AG09319 (cell line): ENCODE results near the gene OR10G7.

Source experiments
- DNase-seq: peaks from one replicate; pipeline ENCODE4 v3.0.0-alpha.2; 2010; ENCODE audit warnings: low read depth; ENCODE audit errors: extremely low read depth
- TF ChIP-seq, protein P1 (sequence below): IDR thresholded peaks from 2 replicates; pipeline ENCODE4 v1.5.1; 2011; ENCODE audit warnings: low read depth, mild to moderate bottlenecking, inconsistent platforms, low read length, moderate library complexity

OR10G7 gene

GRCh38 chr11:124071623-124071948, 30.5 kb upstream of the OR10G7 start:
- TF ChIP-seq, protein P1, sequence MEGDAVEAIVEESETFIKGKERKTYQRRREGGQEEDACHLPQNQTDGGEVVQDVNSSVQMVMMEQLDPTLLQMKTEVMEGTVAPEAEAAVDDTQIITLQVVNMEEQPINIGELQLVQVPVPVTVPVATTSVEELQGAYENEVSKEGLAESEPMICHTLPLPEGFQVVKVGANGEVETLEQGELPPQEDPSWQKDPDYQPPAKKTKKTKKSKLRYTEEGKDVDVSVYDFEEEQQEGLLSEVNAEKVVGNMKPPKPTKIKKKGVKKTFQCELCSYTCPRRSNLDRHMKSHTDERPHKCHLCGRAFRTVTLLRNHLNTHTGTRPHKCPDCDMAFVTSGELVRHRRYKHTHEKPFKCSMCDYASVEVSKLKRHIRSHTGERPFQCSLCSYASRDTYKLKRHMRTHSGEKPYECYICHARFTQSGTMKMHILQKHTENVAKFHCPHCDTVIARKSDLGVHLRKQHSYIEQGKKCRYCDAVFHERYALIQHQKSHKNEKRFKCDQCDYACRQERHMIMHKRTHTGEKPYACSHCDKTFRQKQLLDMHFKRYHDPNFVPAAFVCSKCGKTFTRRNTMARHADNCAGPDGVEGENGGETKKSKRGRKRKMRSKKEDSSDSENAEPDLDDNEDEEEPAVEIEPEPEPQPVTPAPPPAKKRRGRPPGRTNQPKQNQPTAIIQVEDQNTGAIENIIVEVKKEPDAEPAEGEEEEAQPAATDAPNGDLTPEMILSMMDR = no peak
- no peak for DNase-seq

- TF ChIP-seq, protein P1 = peak; percentile 71
- peak; percentile 65 for DNase-seq
Observed at GRCh38 chr11:124070915-124071622, 29.9 kb upstream of the OR10G7 start.

- TF ChIP-seq, protein P1 = peak; percentile 84
- peak; percentile 11 for DNase-seq
Observed at GRCh38 chr11:124069429-124070401, 28.6 kb upstream of the OR10G7 start.

- no peak for DNase-seq
- TF ChIP-seq, protein P1 = no peak
Observed at GRCh38 chr11:124068601-124069110, 27.5 kb upstream of the OR10G7 start.

DNA sequence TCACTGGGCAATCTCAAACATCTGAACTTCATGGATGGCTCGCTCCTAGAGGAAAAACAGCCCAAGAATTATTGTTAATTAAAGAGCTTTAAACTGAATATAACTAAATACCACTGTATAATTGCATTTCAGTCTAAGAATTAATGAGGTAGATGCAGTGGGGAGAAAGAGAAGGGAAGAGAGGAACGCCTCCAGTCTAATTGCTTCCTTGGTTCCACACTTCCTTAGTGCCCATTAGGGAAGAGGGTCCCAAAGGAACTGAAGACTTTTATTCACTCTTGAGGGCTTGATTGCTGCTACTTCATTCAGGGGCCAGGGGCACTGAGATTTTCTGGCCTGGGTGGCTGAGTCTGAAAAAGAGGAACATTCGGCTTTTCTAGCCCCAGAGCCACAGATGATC, 11.8 kb upstream of the OR10G7 start:
- TF ChIP-seq, protein P1 = no peak
- no peak for DNase-seq

- TF ChIP-seq, protein P1 = no peak
- no peak for DNase-seq
Observed at GRCh38 chr11:124050748-124051147, 9.6 kb upstream of the OR10G7 start.

DNA sequence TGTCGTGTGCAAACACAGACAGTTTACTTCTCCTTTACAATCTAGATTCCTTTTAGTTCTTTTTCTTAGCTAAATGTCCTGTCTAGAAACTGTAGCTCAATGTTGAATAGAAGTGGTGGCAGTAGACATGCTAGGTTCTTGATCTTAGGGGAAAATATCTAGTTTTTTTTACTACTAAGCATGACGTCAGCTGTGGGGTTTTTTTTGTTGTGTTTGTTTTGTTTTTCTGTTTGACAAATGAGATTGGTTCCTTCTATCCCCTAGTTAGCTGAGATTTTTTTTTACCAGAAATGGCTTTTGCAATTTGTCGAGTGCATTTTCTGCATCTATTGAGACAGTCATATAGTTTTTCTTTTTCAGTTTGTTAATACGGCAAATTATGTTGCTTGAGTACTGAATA, 2.3 kb upstream of the OR10G7 start:
- TF ChIP-seq, protein P1 = no peak
- DNase-seq = no peak
